HG02884 (cell line): Measurements from ENCODE around the gene NINJ2.

Source experiments
- ATAC-seq: cut with Tn5 transposase; IDR thresholded peaks from one replicate; pipeline ENCODE4 v1.9.1; 2021; ENCODE audit warnings: mild to moderate bottlenecking, moderate library complexity; ENCODE audit not compliant: unreplicated experiment

NINJ2 gene

DNA sequence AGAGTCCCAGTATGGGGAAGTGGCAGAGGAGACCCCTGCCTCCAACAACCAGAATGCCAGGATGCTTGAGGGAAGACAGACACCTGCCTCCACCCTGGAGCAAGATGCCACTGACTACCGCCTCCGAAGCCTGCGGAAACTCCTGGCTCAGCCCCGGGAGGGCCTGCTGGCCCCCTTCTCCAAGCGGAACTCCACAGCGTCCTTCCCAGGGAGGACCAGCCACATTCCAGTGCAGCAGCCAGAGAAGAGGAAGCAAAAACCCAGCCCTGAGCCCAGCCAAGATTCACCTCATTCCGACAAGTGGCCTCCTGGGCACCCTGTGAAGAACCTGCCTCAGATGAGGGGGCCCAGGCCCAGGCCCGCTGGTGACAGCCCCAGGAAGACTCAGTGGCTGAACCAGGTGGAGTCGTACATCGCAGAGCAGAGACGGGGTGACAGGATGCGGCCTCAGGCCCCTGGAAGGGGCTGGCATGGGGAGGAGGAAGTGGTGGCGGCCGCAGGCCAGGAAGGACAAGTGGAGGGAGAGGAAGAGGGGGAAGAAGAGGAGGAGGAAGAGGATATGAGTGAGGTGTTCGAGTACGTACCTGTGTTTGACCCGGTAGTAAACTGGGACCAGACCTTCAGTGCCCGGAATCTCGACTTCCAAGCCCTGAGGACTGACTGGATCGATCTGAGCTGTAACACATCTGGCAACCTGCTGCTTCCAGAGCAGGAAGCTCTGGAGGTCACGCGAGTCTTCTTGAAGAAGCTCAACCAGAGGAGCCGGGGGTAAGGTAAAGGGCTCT, 109.8 kb downstream of the NINJ2 start:
- ATAC-seq: peak; percentile 60

DNA sequence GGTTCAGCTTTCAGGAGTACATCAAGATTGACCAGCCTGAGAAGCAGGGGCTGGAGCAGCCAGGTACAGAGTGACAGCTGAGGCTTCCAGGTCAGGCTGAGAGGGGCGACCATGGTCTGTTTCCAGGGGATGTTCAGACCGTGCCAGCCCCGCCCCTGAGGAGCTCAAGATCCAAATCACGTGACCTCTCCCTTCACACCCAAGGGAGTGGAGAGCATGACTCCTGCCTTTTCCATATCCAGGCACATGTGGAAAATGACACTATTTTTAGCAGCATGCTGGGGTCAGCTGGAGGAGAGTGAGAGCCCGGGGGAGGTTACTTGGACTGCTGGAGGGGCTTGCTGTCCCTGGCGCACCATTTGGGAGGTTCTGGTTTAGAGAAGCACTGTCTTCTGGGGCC, 110.8 kb downstream of the NINJ2 start:
- ATAC-seq: no peak

DNA sequence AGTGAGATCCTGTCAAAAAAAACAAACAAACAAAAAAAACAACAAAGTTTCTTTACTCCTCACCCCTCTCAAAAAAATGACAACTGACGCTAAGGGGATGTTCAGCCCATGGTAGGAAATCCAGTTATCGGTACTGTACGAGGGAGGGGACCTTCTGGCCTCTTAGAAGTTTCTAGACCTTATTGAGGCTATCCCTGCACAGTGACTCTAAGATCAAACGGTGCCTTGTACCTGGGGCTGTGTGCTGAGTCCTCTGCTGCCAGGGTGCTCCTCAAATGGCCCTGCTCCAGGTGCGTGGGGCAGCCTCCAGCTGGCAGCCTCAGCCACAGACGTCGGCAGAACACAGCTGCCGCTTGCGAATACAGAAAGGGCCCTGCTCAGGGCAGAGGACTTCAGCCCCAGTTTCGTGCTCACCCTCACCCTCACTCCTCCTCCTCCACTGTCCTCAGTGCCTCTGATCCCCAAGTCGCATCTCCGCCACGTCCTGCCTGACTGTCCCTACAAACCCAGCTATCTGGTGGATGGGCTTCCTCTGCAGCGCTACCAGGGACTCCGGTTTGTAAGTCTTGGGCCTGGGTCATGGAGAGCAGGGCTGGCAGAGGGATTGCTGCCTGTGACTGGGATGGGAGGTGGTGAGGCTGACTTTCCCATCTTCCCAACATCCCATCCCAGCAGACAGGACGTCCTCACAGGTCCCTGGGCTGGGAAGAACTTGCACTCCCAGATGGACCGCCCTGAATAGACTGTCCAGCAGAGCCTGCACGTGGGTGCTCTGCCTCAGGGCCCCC, 112.6 kb downstream of the NINJ2 start:
- ATAC-seq: no peak

DNA sequence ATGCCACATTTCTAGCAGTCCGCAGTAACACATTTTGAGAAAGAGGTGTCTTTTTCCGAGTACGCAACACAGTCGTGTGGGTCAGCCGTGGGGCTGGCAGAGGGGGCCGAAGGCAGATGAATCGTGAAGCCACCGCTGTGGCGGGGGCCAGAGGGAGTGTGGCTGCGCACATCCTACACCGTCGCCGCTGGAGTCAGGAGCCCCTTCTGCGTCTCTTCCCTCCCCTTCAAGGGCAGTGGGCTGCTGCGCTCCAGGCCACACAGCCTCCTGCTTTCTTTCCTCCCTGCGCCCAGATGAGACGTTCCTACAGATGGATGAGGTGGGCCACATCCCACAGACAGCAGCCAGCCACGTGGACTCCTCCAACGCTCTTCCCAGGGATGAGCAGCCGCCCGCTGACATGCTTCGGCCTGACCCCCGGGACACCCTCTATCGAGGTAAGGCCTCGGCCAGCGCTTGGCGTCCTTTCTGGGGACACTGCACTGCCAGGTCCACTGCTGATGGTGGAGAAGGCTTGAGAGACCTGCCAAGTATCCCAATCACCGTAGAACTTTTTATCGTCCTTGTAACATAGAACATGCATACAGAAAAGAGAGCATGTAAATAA, 113.7 kb downstream of the NINJ2 start:
- ATAC-seq: no peak

DNA sequence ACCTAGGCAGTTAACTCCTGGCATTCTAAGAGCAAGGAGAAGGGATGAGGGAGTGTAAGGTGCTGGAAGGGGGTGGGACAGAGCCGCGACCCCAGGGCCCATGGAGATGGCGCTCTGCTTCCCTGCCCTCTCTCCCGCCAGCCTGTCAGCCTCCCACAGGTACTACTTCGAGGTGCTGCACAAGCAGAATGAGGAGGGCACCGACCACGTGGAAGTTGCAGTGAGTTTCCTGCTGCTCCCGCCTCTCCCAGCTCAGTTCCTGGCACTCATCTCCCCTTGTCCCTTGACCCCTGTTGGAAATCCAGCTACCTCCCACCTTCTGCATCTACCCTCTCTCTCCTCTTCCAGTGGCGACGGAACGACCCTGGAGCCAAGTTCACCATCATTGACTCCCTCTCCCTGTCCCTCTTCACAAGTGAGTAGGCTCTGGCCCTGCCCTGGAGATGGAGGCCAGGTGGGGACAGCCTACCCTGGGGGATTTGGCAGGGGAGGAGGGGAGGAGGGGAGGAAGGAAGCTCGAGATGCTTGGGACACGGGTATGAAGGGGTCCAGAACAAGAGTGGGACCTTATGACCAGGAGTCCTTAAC, 115.3 kb downstream of the NINJ2 start:
- ATAC-seq: no peak

DNA sequence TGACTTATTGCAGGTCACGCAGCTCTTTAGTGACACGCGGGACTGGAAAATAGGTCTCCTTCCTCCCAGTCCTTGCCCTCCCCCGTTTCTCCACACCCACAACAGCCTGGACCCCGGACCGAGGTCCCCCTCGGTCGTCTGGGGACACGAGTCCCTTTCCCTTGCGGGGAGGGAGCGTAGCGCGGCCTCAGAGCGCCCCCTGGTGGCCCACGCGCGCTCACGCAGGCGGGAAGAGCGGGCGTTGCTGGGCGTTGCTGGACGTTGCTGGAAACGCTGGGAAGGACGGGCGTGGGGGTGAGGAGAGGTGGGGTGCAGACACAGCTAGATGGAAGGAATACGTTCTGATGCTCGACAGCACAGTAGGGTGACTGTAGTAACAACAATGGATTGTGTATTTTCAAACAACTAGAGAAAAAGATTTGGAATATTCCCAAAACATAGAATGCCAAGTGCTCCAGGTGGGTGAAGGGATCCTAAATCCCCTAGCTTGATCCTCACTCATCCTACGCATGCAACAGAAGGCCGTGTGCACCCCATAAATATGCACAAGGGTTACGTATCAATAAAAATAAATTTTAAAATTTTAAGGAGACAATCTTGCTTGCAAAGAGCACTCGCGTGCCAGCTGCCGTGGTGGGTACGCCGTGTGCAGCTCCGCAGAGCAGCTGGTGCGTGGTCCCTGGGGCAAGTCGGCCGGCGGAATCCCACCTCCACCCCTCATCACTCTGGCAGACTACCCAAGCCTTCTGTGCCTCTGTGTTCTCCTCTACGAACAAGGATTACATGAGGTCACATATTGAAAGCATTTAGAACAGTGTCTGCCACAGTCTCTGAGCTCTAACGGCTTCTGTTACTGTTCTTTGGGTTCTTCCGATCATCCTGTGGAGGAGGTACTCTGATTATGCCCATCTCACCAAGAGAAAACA, 116.1 kb downstream of the NINJ2 start:
- ATAC-seq: no peak

DNA sequence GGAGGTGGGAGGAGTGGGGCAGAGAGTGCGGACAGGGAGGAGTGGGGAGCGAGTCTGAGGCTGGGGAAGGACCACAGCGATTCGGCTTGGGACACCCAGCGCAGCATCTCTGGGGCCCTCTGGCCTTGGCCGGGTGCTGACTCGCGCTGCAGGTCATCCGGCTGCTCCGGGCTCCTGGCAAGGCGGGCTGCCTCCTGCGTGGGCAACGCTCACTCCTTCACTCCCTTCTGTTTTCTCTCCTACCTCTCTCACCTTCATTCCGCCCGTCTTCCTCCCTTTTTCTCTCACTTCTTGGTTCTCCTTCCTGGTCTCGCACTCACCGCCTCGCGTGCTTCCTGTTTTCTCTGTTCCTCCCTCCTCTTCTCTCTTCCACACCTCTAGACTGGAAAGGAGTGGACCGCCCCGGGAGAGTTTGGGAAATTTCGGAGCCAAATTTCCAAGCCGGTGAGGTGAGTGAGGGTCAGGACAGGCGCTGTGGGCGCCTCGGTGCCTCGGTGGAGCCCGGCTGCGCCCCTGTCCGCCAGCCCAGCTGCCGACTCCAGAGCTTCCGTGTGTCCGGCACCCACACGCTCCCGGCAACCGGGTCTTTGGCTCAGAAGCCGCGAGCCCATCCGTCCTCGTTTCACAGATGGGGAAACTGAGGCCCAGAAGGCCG, 116.9 kb downstream of the NINJ2 start:
- no peak for ATAC-seq

DNA sequence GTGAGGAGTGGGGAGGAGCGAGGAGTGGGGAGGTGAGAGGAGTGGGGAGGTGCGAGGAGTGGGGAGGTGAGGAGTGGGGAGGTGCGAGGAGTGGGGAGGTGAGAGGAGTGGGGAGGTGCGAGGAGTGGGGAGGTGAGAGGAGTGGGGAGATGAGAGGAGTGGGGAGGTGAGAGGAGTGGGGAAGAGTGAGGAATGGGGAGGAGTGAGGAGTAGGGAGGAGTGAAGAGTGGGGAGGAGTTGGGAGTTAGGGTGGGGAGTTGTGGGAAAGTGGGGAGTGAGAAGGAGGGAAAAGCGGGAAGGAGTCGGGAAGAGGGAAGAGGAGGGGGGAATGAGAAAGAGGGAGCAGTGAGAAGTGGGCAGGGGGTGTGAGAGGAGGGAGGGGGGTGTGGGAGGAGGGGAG, 117.4 kb downstream of the NINJ2 start:
- ATAC-seq: no peak

DNA sequence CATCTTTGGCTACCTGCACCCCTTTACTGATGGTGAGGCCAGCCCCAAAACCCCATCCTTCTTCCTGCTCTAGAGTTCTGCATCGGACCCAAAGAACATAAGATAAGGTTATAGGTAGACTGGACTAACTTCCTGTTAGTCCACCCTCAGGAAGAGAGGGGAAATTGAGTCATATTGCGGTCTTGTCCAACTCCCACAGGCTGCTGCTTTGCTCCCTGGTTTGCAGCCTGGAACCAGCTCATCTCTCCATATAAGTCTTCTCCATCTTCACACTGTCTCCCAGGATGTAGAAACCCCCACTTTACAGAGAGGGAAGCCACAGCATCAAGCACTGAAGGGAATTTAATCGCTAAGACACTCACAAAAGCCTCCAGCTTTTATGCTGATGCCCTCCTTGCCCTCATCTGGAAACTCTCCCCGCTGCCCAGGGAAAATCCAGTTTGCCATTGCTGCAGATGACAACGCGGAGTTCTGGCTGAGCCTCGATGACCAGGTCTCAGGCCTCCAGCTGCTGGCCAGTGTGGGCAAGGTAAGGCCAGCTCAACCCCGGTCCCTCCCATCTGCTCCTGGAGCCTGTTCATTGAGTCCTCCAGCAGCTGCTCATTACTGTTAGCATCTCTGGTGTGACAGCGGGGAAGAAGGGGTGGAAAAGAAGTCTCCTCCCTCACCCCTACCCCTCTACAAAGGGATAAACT, 118.2 kb downstream of the NINJ2 start:
- ATAC-seq: no peak

DNA sequence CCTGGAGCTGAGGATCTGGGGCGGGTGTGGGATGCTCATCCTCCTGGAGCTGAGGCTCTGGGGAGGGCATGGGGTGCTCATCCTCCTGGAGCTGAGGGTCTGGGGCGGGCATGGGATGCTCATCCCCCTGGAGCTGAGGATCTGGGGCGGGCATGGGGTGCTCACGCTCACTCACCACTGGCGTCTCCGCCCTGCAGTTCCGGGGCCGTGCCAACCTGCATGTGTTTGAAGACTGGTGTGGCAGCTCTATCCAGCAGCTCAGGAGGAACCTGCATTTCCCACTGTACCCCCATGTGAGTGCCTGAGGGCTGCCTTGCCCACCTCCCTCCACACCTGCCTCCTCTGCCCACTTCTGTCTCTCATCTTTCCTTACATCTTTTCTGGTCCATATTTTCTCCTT, 119.1 kb downstream of the NINJ2 start:
- no peak for ATAC-seq

DNA sequence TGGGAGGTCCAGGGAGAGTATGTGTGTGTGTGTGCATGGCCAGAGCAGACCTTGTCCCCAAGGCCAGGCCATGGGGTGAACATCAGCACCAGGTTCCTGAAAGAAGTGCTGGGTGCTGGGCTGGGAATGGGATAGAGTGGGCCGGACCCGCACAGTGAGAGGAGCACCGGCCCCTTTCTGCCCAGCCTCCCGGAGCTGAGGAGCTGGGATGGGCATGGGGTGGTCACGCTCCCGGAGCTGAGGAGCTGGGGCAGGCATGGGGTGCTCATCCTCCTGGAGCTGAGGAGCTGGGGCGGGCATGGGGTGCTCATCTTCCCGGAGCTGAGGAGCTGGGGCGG, 120.2 kb downstream of the NINJ2 start:
- ATAC-seq: no peak

DNA sequence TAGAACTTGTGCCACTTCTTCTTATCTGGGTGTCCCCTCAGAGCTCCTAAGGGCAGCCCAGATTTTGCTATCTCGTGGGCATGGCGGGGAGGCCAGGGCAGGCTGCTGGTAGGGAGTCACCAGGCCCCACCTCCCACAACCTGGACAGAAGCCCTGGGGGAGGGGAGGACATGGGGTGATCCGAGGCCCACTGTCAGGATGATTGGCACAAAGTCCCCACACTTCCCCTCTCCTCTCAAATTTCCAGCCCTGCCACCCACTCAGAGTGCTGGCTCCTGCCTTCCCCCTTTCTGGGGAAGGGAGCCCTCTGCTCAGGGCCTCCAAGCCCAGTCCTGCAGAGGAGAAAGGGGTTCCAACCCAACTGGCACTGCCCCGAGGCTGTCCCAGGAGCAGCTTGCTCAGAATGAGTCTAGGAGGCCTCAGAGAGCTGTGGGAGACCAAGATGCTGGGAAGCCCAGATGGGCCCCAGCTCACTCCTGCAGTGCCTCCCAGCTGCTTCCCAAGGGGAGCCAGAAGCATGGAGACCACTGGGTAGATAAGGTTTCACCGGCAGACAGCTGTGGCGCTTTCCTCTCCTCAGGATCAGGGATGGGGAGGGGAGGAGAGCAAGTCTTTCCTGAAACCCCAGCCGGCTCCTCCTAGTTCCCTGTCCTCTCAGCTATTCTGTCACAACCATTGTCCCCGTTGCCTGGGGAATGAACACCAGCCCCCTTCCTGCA, 120.7 kb downstream of the NINJ2 start:
- no peak for ATAC-seq

DNA sequence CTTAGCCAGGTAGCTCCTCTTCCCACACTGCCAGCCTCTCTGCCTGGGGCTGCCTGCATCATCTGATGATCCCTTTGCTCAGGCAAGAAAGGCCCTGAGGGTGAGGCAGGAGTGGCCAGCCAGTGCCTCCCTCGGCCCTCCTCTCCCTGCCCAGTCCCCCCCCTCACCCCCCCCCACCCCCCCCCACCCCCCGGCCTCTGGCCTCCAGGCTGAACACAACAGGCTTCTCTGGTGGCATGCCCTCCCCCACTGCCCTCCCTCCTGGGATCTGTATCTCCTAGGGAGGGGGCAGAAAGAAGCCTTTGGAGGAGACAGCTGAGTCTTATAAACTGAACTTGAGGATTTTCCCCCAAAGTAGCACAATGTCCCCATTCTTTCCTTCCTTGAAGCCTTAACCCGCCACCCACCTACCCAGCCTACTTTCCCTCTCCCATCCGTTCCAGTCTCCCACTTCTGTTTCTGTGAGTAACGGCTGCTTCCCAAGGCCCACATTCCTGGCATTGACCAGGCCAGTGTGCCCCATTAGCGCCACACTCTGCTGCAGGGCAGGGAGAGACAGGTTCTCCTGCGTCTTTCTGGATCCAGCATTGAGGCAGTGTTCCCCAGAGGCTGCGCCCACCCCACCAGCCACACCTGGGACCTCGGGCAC, 121.4 kb downstream of the NINJ2 start:
- no peak for ATAC-seq

DNA sequence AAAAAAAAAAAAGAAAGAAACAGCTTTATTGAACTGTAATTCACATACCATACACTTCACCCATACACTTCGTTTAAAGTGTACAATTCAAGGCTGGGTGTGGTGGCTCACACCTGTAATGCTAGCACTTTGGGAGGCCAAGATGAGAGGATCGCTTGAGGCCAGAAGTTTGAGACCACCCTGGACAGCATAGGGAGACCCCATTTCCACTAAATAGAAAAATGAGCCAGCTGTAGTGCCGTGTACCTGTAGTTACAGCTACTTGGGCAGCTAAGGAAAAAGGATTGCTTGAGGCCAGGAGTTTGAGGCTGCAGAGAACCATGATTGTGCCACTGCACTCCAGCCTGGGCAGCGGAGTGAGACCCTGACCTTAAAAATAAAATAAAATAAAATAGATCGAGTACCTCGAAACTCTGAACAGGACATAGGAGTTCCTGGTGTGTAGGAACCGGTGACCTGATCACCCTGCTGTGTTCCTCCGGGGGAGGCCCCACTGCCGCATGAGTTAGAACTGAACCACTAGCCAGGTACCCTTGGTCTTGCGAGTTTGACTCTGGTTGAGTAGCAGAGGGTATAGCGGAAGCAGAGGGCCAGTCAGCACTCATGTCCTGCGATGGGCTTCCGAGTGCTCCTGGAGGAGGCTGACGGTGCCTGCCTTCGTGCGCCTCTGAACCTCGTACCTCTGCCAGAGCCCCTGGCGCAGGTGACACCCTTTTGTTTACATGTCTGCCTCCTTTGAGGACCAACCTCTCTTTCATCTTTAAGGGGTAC, 123.5 kb downstream of the NINJ2 start:
- no peak for ATAC-seq

DNA sequence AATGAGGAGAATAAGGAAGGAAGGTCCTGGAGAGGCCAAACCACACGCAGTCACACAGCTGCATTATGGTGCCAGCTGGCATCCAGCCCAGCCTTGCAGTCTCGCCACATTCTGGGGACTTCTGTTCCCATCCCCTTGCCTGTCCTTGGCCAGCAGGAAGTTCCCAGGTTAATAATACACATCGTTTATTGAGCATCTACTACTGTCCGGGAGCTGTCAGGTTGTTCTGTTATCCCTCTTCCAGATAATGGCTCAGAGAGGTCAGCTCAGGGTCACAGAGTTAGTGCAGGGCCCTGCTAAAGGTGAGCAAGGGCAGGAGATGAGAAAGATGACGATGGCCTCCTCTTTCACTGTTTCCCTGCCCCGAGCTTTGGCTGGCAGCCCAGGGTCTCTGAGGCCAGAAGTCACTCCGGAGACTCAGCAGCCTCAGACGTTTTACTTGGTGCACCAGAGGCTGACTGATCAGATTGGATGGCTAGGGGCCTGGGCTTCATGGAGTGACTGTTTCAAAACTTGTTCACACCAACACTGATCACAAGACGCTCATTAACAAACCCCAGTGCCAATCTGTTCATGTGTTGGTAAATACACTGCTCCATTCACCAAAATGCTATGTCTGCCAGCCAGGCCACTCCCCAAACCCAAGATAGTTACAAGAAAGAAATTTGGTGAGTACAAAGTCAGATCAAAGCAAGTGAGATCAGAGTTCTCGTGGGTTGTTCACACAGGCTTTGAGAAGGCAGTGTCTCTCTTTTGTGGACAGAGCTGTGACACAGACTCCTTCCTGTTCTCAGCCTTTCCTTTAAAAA, 124.3 kb downstream of the NINJ2 start:
- no peak for ATAC-seq

DNA sequence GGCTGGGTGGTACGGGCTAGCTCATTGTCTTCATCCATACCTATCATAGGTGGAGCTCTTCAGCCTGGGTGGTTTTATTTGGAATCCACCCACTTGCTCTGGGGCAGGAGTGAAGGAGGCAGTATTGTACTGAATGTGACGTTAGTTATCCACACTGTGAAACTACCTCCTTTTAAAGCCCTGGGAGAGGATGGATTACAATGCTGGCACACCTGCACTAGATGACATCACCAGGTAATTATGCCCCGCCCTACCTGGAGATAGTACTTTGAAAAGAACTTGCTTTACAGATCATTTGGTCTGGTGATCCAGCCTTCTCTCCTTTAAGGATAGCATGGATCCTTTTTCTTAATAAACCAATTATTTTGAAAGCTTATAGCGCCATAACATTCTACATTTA, 125.5 kb downstream of the NINJ2 start:
- ATAC-seq: no peak

DNA sequence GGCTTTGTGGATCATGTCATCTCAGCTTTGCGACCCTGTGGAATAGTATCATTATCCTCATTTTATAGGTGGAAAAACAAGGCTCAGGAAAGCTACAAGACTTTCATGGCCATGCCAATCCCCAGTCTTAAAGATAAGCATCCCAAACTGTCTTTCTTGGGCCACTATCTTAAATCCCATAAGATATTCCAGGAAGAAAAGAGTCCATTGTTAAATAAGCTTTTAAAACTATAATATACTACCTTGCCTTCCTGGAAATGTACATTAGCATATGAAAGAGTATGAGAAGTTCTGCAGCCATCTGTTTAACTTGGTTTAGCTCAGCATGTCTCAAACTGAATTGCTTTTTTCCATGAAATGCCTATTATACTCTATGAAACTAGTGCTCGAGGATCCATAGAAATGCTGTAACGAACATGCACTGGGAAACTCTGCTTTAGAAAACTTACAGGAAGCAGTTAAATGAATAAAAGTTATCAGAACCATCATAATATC, 126.4 kb downstream of the NINJ2 start:
- no peak for ATAC-seq
